Hepatocyte (in vitro differentiated cells): Measurements from ENCODE around the gene CNTNAP2. TPM values are rescaled to one million over a fixed set of nuclear protein-coding genes. Genes with fewer than 3 reads are reported as not detected.

ENCODE experiments used
- DNase-seq: peaks from one replicate; pipeline ENCODE4 v3.0.0-alpha.2; 2016; ENCODE audit warnings: low spot score
- H2AFZ ChIP-seq: fragments of 200-600 bp; sonication (generic); 2 replicates; pipeline ENCODE4 v1.6.0; 2016; ENCODE audit warnings: antibody characterized with exemption, mild to moderate bottlenecking
- H3K27ac ChIP-seq: fragments of 200-600 bp; sonication (generic); 2 replicates; pipeline ENCODE4 v1.5.1; 2016; ENCODE audit warnings: mild to moderate bottlenecking
- H3K27me3 ChIP-seq: fragments of 200-600 bp; sonication (generic); 2 replicates; pipeline ENCODE4 v1.6.1; 2016
- H3K36me3 ChIP-seq: fragments of 200-600 bp; sonication (generic); replicated peaks from 2 replicates; pipeline ENCODE4 v1.5.1; 2016; ENCODE audit warnings: low read depth; ENCODE audit not compliant: insufficient read depth
- H3K4me1 ChIP-seq: fragments of 200-600 bp; sonication (generic); 2 replicates; pipeline ENCODE4 v1.5.1; 2016; ENCODE audit warnings: mild to moderate bottlenecking, moderate library complexity; ENCODE audit not compliant: insufficient read depth
- H3K4me2 ChIP-seq: fragments of 200-600 bp; sonication (generic); 2 replicates; pipeline ENCODE4 v1.6.0; 2016
- H3K4me3 ChIP-seq: fragments of 200-600 bp; sonication (generic); 2 replicates; pipeline ENCODE4 v1.5.1; 2016; ENCODE audit warnings: mild to moderate bottlenecking
- H3K79me2 ChIP-seq: fragments of 200-600 bp; sonication (generic); 2 replicates; pipeline ENCODE4 v1.6.0; 2017; ENCODE audit warnings: mild to moderate bottlenecking
- H3K9me2 ChIP-seq: fragments of 200-600 bp; sonication (generic); replicated peaks from 2 replicates; pipeline ENCODE4 v1.6.0; 2017; ENCODE audit warnings: mild to moderate bottlenecking; ENCODE audit not compliant: insufficient read depth
- H3K9me3 ChIP-seq: fragments of 200-600 bp; sonication (generic); 2 replicates; pipeline ENCODE4 v1.5.1; 2016; ENCODE audit warnings: low read depth, mild to moderate bottlenecking
- H4K20me1 ChIP-seq: fragments of 200-600 bp; sonication (generic); 2 replicates; pipeline ENCODE4 v1.6.0; 2016; ENCODE audit warnings: mild to moderate bottlenecking; ENCODE audit not compliant: insufficient read depth, poor library complexity, severe bottlenecking
- EZH2 ChIP-seq: fragments of 200-600 bp; sonication (generic); IDR thresholded peaks from 2 replicates; pipeline ENCODE4 v1.6.1; 2016; ENCODE audit warnings: antibody characterized with exemption, mild to moderate bottlenecking, borderline replicate concordance
- EZH2phosphoT487 ChIP-seq: fragments of 200-600 bp; sonication (generic); IDR thresholded peaks from one replicate; pipeline ENCODE4 v1.6.1; 2018; ENCODE audit warnings: antibody characterized with exemption, mild to moderate bottlenecking, low read depth, moderate library complexity; ENCODE audit not compliant: unreplicated experiment, severe bottlenecking
- whole genome bisulfite sequencing: methylation state at CpG from one replicate; pipeline ENCODE4 v1.1.6; 2016; ENCODE audit warnings: low lambda C conversion rate; ENCODE audit errors: missing lambda C conversion rate; 5-methylcytosine and 5-hydroxymethylcytosine counted together
- polyA plus RNA-seq: library from polyadenylated mRNA; unstranded; fragments of >200 nt; fragmentation: Nextera tagmentation; extraction: Ambion mirVana; gene quantifications from 2 replicates; pipeline ENCODE4 v1.2.1, GENCODE V29; 2016
- total RNA-seq: library from RNA; depleted of rRNA; stranded (reverse); fragments of >200 nt; gene quantifications from 2 replicates; pipeline ENCODE4 v1.2.3, GENCODE V29; 2014
- TF ChIP-seq, protein P1 (sequence below): fragments of 200-600 bp; sonication (generic); IDR thresholded peaks from 2 replicates; pipeline ENCODE4 v1.5.1; 2016; ENCODE audit warnings: antibody characterized with exemption, mild to moderate bottlenecking; ENCODE audit not compliant: poor library complexity

The CNTNAP2 gene
- total and polyA plus RNA-seq, 2 experiments from 2014 or later: 7.5 to 14.7 TPM

- Histone ChIP-seq H3K36me3 (no peaks in the 10 kb centered on the region), H3K79me2 (no peaks in the 10 kb centered on the region), H4K20me1 (no peaks in the 10 kb centered on the region), H3K4me1 (no peaks in the 10 kb centered on the region), H3K4me3 (no peak overlapping the region), H2AFZ (no peak overlapping the region), H3K9me3 (no peaks in the 10 kb centered on the region), H3K27ac (no peak overlapping the region), H3K4me2 (no peak overlapping the region), H3K27me3 (no peaks in the 10 kb centered on the region), H3K9me2 (no peaks in the 10 kb centered on the region)
- TF ChIP-seq EZH2 (no peak), EZH2phosphoT487 (no peak)
- TF ChIP-seq, protein P1, sequence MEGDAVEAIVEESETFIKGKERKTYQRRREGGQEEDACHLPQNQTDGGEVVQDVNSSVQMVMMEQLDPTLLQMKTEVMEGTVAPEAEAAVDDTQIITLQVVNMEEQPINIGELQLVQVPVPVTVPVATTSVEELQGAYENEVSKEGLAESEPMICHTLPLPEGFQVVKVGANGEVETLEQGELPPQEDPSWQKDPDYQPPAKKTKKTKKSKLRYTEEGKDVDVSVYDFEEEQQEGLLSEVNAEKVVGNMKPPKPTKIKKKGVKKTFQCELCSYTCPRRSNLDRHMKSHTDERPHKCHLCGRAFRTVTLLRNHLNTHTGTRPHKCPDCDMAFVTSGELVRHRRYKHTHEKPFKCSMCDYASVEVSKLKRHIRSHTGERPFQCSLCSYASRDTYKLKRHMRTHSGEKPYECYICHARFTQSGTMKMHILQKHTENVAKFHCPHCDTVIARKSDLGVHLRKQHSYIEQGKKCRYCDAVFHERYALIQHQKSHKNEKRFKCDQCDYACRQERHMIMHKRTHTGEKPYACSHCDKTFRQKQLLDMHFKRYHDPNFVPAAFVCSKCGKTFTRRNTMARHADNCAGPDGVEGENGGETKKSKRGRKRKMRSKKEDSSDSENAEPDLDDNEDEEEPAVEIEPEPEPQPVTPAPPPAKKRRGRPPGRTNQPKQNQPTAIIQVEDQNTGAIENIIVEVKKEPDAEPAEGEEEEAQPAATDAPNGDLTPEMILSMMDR: no peak
- WGBS: 78% methylated on average over 1 of the region's 1 CpG
- DNase-seq: no peak
Observed at GRCh38 chr7:146291900-146292299, 175.3 kb downstream of the CNTNAP2 start.

DNA sequence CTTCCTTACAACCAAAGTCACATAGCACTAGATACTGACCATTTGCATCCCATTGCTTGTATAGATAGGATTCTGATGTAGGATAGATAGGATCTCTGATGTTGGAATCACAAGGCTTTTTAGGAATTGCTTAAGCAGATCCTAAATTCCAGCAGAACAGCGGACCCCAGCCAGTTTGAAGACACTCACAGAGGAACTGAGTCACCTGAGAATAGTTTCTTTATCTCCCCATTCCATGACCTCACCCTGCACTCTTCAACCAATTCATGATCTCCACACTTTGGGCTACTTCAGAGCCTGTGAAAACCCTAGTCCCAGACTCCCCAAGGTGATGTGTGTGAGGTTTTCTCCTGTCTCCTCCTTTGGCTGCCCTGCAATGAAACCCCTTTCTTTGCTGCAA lies 179.4 kb downstream of the CNTNAP2 start:
- Histone ChIP-seq H2AFZ (no peak overlapping the region), H3K4me3 (no peak overlapping the region), H3K79me2 (no peaks in the 10 kb centered on the region), H3K4me1 (no peaks in the 10 kb centered on the region), H3K4me2 (no peak overlapping the region), H3K27ac (no peak overlapping the region), H3K9me3 (no peaks in the 10 kb centered on the region), H3K9me2 (no peaks in the 10 kb centered on the region), H3K36me3 (no peaks in the 10 kb centered on the region), H4K20me1 (no peaks in the 10 kb centered on the region), H3K27me3 (no peaks in the 10 kb centered on the region)
- TF ChIP-seq EZH2: no peak
- TF ChIP-seq EZH2phosphoT487: no peak
- TF ChIP-seq, protein P1: no peak
- 75% methylated on average over 1 of the region's 1 CpG for WGBS
- no peak for DNase-seq

- Histone ChIP-seq H3K79me2 (no peaks in the 10 kb centered on the region), H3K4me3 (no peak overlapping the region), H3K9me3 (no peaks in the 10 kb centered on the region), H3K27ac (no peak overlapping the region), H2AFZ (no peak overlapping the region), H3K27me3 (no peaks in the 10 kb centered on the region), H3K9me2 (no peaks in the 10 kb centered on the region), H3K4me2 (no peak overlapping the region), H3K36me3 (no peaks in the 10 kb centered on the region), H4K20me1 (no peaks in the 10 kb centered on the region), H3K4me1 (no peaks in the 10 kb centered on the region)
- TF ChIP-seq, protein P1: no peak
- no peak for TF ChIP-seq EZH2phosphoT487
- no peak for TF ChIP-seq EZH2
- no peak for DNase-seq
- WGBS: 43% methylated on average over 2 of the region's 2 CpGs
Observed at GRCh38 chr7:146314962-146315361, 198.4 kb downstream of the CNTNAP2 start.

DNA sequence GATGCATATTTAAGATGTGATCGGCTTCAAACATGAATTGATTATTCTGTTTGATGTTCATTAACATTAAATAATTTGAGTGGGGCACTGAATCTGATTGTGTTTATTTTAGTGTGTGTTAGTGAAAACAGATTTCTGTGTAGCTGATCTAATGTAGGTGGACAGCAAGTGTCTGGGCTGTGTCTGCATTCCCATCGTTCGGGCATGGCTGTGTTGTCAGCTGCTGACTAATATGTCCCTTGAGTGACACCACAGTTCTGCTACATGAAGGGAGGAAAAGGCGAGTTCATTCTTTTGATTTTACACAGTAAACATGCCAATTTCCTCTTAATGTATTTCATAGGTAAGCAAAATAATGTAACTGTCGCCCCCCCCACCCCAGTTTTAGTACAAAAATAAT lies 203.0 kb downstream of the CNTNAP2 start:
- Histone ChIP-seq H2AFZ (no peak overlapping the region), H3K79me2 (no peaks in the 10 kb centered on the region), H3K27me3 (no peaks in the 10 kb centered on the region), H3K4me3 (no peak overlapping the region), H3K36me3 (no peaks in the 10 kb centered on the region), H3K4me2 (no peak overlapping the region), H3K4me1 (no peaks in the 10 kb centered on the region), H3K9me3 (no peaks in the 10 kb centered on the region), H4K20me1 (no peaks in the 10 kb centered on the region), H3K9me2 (no peaks in the 10 kb centered on the region), H3K27ac (no peak overlapping the region)
- no peak for DNase-seq
- WGBS: 60% methylated on average over 5 of the region's 5 CpGs
- TF ChIP-seq EZH2phosphoT487: no peak
- no peak for TF ChIP-seq EZH2
- TF ChIP-seq, protein P1: no peak
